ENCODE data around the gene WRAP53.

DNA sequence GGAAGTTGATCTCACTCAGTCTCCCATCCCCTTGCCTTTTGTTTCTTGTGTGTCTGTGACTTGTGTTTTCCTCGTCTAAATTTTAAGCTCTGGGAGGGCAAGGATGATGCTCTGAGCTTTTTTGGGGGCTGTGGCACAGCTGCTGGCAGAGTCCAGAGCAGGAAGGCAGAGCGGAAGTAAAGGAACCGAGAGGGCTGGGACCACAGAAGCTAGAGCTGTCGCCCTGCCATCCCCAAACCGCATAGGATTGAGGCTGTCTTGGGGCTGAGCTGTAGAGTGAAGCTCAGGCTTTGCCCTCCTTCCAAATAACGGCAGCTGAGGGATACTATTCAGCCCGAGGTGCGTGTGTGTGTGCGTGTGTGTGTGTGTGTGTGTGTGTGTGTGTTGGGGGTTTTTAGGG lies 25.5 kb downstream of the WRAP53 start:
- TF ChIP-seq, protein P1, sequence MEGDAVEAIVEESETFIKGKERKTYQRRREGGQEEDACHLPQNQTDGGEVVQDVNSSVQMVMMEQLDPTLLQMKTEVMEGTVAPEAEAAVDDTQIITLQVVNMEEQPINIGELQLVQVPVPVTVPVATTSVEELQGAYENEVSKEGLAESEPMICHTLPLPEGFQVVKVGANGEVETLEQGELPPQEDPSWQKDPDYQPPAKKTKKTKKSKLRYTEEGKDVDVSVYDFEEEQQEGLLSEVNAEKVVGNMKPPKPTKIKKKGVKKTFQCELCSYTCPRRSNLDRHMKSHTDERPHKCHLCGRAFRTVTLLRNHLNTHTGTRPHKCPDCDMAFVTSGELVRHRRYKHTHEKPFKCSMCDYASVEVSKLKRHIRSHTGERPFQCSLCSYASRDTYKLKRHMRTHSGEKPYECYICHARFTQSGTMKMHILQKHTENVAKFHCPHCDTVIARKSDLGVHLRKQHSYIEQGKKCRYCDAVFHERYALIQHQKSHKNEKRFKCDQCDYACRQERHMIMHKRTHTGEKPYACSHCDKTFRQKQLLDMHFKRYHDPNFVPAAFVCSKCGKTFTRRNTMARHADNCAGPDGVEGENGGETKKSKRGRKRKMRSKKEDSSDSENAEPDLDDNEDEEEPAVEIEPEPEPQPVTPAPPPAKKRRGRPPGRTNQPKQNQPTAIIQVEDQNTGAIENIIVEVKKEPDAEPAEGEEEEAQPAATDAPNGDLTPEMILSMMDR (IDR thresholded peaks at IDR 0.05; ENCODE audit: poor library complexity): no peak
- TF ChIP-seq EZH2phosphoT487 (IDR thresholded peaks at IDR 0.05; ENCODE audit: low read depth, severe bottlenecking, unreplicated experiment): no peak

Data from hepatocyte (in vitro differentiated cells).